HS-27A (cell line): ENCODE measurements around the gene SRGAP3.

ENCODE experiments used
- DNase-seq: peaks from one replicate; pipeline ENCODE4 v3.0.0-alpha.2; 2012; ENCODE audit warnings: low read depth, missing footprints

SRGAP3 gene

GRCh38 chr3:9143184-9143583 lies 106.3 kb downstream of the SRGAP3 start:
- no peak for DNase-seq

DNA sequence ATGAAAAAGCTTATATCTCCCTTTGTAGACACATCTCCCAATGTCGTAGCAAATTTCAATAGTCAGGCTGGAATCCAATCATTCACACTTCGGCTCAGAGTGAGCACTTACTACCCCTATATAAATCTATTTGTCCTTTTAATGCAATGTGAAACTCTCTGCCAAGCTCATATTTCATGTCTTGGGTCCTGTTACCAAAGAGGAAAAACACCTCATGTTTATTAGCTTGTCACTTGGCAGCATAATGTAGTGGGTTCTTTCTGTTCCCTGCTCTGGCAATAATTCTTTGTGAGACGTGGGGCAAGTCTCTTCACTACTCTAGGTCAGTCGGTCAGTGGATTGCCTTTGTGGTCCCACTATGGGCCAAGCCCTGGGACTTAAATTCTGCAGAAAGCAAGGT lies 107.1 kb downstream of the SRGAP3 start:
- DNase-seq, result no peak

- no peak for DNase-seq
These were observed 107.5 kb downstream of the SRGAP3 start for GRCh38 chr3:9141928-9142289.

GRCh38 chr3:9139366-9139765 lies 110.1 kb downstream of the SRGAP3 start:
- DNase-seq, result no peak

GRCh38 chr3:9137676-9138075 lies 111.8 kb downstream of the SRGAP3 start:
- no peak for DNase-seq

DNA sequence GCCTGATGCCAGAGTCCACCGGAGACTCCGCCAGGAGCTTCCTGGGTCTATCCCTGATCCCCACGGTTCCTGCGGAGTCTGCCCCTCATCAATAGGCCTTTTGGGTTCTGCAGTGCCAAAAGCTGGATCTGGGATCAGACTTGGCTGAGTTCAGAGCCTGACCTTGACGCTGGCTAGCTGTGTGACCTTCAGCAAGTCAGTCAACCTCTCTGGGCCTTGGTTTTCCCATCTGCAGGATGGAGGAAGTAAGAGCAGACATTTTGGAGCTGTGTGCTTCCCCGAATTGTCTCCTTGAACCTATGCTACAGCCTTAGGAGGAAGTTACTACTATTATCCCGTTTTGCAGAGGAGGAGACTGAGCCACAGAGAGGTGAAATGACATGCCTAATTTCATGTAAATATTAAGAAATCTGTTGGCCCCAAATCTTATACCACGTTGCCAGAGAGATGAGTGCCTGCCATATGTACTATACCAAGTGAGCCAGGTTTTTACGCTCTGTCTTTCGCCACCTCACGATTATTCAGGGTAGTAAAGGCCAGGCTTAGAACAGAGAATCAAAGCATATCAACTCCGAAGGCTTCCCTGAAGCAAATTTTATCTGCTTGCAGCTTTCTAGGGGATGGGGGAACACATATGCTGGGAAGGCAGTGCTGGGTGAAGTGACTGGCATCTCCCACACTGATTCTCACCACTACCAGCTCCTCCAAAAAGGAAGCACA lies 112.5 kb downstream of the SRGAP3 start:
- DNase-seq, result no peak

GRCh38 chr3:9135930-9136525 lies 113.4 kb downstream of the SRGAP3 start:
- no peak for DNase-seq

DNA sequence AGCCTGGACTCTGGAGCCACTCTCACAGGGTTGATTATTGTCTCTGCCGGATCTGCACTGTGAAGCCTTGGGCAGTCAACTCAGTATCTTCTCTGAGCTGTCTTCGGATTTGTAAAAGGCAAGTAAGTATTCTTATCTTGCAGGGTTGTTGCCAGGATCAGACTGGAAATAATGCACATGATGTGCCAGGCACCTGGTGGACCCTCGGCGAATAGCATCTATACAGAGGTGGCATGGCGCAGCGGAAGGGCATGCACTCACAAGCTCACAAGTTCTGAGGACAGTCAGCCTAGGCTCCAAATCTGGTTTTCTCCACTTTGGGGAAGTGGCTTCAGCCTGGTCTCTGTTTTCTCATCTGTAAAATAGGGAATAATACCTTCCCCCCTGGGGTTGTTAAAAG lies 113.9 kb downstream of the SRGAP3 start:
- no peak for DNase-seq

GRCh38 chr3:9133656-9134055 lies 115.8 kb downstream of the SRGAP3 start:
- no peak for DNase-seq

- no peak for DNase-seq
These were observed 118.8 kb downstream of the SRGAP3 start for GRCh38 chr3:9130345-9131305.

DNA sequence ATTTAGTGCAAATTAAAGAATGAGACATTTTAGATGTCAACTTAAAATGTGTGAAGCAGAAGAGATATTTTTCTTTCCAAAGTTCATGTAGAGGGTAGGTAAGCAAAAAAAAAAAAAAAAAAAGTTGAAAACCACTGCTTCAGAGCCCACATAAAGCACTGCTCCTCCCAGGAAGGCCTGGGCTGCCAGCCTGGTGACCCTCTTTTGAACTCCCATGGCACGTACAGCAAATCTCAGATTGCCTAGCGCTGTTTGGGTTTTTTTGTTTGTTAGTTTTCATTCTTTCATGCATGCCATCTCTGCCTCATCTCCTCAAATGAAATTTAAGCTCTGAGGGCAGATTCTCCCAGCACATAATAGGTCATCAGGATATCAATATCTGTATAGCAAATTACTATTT lies 120.1 kb downstream of the SRGAP3 start:
- DNase-seq, result no peak

- DNase-seq, result no peak
These were observed 124.0 kb downstream of the SRGAP3 start for GRCh38 chr3:9125278-9125951.

GRCh38 chr3:9124730-9125129 lies 124.7 kb downstream of the SRGAP3 start:
- DNase-seq, result no peak

DNA sequence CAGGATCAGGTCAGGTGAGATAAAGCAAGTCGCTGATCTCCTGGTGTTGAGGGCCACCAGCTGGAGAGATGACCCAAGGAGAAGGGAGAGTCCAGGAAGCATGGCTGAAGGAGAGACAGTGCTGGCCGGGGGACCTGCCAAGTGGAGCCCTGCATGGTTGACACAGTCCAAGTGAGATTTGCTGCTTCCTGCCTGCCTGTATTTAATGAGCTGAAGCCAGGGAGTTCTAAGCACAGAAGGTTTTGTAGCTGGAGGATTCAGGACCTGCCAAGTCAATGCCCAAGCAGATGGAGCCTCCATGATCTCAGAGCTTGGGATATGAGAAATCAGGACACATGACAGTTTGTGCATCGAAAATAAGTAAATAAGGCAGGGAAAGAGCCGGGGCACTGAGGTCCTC lies 125.6 kb downstream of the SRGAP3 start:
- DNase-seq, result no peak

GRCh38 chr3:9122732-9123364 lies 126.6 kb downstream of the SRGAP3 start:
- DNase-seq, result no peak

- DNase-seq, result no peak
These were observed 128.0 kb downstream of the SRGAP3 start for GRCh38 chr3:9121366-9122001.

DNA sequence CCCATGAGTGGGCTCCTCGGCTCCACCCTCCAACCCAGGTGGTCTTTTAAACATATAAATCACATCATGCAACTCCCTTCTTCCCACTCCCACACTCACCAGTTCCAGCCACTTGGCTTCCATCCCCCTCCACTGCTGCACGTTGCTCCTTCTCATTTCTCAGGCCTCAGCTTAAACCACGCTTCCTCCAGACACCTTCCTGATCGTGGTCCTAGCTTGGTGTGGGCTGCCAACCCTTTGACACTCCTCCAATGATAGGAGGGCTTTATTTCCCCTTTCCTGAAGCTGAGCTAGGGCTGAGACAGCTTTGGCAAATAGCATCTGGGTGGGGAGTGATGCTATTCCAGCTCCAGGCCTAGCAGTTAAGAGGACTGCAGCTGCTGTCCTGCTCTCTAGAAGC lies 130.1 kb downstream of the SRGAP3 start:
- no peak for DNase-seq

DNA sequence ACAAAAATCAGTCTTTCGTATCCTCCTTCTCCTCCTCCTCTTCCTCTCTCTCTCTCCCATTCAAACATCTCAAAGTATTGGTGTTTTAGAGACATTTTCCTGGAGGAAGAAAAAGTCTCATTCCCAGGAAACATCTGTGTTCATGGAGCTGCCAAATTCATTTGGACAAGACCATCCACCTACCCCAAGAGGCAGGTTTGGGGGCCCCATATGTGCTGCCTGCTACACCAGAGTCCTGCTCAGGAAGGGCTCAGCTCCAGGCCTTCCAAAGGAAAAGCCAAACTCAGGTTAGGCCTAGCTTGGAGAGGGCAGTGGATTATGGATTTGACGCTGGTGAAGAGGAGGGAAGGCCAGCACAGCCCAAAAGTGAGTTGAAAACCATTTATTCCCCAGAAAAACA lies 131.2 kb downstream of the SRGAP3 start:
- no peak for DNase-seq

DNA sequence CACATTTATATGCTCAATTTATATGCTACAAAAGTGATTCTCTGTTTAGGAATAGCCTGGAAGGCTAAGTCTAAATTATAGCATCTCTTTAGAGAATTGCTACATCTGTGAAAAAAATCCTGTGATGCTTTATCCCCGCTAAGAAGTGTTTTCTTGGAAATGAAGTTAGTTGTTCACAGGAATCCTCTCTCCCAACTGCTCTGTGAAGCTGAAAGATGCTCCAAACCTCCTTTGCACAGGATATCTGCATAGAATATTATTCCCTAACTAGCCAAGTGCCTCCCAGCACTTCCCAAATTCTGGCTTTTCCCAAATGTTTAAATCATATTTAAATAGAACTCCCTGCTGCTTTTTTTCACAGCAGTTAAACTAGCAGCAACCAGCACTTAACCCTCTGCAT lies 132.2 kb downstream of the SRGAP3 start:
- no peak for DNase-seq

GRCh38 chr3:9116336-9116735 lies 133.1 kb downstream of the SRGAP3 start:
- DNase-seq, result no peak

DNA sequence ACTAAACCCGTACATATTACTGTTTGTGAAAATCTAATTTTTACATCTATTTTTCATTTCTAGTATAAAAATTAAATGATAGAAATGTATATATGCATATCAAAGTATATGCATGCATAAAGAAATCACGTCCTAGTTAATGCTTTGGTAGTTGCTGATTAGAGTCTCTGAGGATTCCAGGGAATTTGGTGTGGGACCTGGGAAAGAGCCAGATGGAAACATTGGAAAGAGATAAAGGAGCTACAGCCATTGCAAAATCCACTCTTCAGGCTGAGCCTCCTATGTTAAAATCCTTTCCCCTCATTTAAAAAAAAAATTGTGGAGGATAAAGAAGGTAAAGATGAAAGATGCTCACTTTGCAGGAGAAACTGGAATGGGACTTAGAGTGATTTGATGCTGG lies 134.1 kb downstream of the SRGAP3 start:
- DNase-seq, result no peak
